Parathyroid adenoma (tissue), 2 donors: ENCODE data around the gene TRIM45.

ENCODE experiments used
- H2AFZ ChIP-seq: fragments of 300-600 bp; sonication (generic); one replicate; pipeline ENCODE4 v1.7.0; 2017; ENCODE audit warnings: antibody characterized with exemption, mild to moderate bottlenecking
- H3K27ac ChIP-seq: fragments of 300-600 bp; sonication (generic); one replicate; pipeline ENCODE4 v1.7.0; 2017
- H3K27me3 ChIP-seq: fragments of 300-600 bp; sonication (generic); one replicate; pipeline ENCODE4 v1.7.0; 2017; ENCODE audit warnings: low read length; ENCODE audit not compliant: control insufficient read depth, insufficient read depth
- H3K36me3 ChIP-seq: fragments of 300-600 bp; sonication (generic); one replicate; pipeline ENCODE4 v1.7.0; 2017; ENCODE audit warnings: low read length; ENCODE audit not compliant: control insufficient read depth, insufficient read depth
- H3K4me1 ChIP-seq: fragments of 300-600 bp; sonication (generic); one replicate; pipeline ENCODE4 v1.7.0; 2017; ENCODE audit warnings: control low read depth
- H3K4me2 ChIP-seq: fragments of 300-600 bp; sonication (generic); one replicate; pipeline ENCODE4 v1.7.0; 2017; ENCODE audit warnings: low read length
- H3K4me3 ChIP-seq: fragments of 300-600 bp; sonication (generic); one replicate; pipeline ENCODE4 v1.7.0; 2017; ENCODE audit warnings: low read depth, low read length
- H3K79me2 ChIP-seq: fragments of 300-600 bp; sonication (generic); one replicate; pipeline ENCODE4 v1.7.0; 2017; ENCODE audit warnings: control low read depth
- H3K9ac ChIP-seq: fragments of 300-600 bp; sonication (generic); one replicate; pipeline ENCODE4 v1.7.0; 2017; ENCODE audit warnings: mild to moderate bottlenecking
- H3K9me3 ChIP-seq: fragments of 300-600 bp; sonication (generic); one replicate; pipeline ENCODE4 v1.7.0; 2017; ENCODE audit warnings: low read length; ENCODE audit not compliant: control insufficient read depth
- CTCF ChIP-seq: fragments of 300-600 bp; sonication (generic); IDR thresholded peaks from one replicate; pipeline ENCODE4 v1.7.0; 2017; ENCODE audit warnings: antibody characterized with exemption, mild to moderate bottlenecking
- donor health status: primary hyperparathyroidism.

The TRIM45 gene

GRCh38 chr1:117127795-117128194 lies 6.2 kb upstream of the TRIM45 start:
- no peaks in the 10 kb centered on the region for H3K4me1 ChIP-seq
- H3K9me3 ChIP-seq = no peaks in the 10 kb centered on the region
- H3K4me3 ChIP-seq = no peak overlapping the region
- no peak overlapping the region for H2AFZ ChIP-seq
- H3K36me3 ChIP-seq = no peaks in the 10 kb centered on the region
- no peak overlapping the region for H3K27ac ChIP-seq
- H3K4me2 ChIP-seq = no peak overlapping the region
- TF ChIP-seq CTCF = no peak
- H3K79me2 ChIP-seq = no peaks in the 10 kb centered on the region
- H3K9ac ChIP-seq = no peak overlapping the region
- H3K27me3 ChIP-seq = no peaks in the 10 kb centered on the region

DNA sequence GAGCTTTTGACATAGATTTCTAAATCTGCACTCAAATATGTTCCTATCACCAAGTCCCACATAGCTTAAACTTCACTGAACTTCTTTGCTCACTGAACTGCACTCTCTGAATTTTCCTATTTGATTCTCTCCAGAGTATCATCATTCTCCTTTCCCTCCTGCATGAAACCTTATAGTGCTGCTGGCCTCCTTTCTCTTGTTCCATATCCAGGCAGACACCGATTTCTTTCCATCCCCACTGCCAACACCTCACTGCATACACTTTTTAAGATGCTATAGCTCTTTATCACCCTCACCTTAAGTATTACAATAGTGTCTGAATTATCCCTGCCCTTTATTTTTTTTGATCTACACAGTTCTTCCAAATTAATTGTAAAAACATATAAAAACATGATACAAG lies 3.1 kb upstream of the TRIM45 start:
- Histone ChIP-seq H3K4me2 (no peak overlapping the region), H2AFZ (no peak overlapping the region), H3K27ac (no peak overlapping the region), H3K9ac (no peak overlapping the region), H3K79me2 (no peaks in the 10 kb centered on the region), H3K36me3 (no peaks in the 10 kb centered on the region), H3K27me3 (no peaks in the 10 kb centered on the region), H3K9me3 (no peaks in the 10 kb centered on the region), H3K4me3 (no peak overlapping the region), H3K4me1 (peaks cover 3% of the 10 kb centered on the region)
- no peak for TF ChIP-seq CTCF

DNA sequence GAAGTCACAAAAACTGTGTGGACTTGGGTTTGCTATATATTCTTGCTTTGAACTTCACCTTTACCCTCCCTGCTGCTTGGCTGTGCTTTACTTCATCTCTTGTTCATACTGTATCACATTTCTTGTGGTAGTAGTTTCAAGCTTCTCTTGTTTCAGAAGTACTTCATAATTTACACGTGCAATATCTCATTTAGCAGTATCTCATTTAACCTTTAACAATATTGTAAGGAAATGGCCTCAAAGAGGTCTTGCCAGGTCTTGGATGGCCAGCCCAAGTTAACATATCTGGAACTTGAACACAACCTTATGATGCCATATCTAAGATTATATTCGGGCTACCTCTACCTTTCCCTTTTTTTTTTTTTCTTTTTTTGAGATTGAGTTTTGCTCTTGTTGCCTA lies 1.7 kb upstream of the TRIM45 start:
- H3K27ac ChIP-seq = no peak overlapping the region
- no peaks in the 10 kb centered on the region for H3K27me3 ChIP-seq
- H3K4me3 ChIP-seq = no peak overlapping the region
- no peak overlapping the region for H3K9ac ChIP-seq
- TF ChIP-seq CTCF = no peak
- no peak overlapping the region for H3K4me2 ChIP-seq
- H3K79me2 ChIP-seq = no peaks in the 10 kb centered on the region
- H3K4me1 ChIP-seq = peaks cover 3% of the 10 kb centered on the region
- no peak overlapping the region for H2AFZ ChIP-seq
- H3K9me3 ChIP-seq = no peaks in the 10 kb centered on the region
- H3K36me3 ChIP-seq = no peaks in the 10 kb centered on the region

DNA sequence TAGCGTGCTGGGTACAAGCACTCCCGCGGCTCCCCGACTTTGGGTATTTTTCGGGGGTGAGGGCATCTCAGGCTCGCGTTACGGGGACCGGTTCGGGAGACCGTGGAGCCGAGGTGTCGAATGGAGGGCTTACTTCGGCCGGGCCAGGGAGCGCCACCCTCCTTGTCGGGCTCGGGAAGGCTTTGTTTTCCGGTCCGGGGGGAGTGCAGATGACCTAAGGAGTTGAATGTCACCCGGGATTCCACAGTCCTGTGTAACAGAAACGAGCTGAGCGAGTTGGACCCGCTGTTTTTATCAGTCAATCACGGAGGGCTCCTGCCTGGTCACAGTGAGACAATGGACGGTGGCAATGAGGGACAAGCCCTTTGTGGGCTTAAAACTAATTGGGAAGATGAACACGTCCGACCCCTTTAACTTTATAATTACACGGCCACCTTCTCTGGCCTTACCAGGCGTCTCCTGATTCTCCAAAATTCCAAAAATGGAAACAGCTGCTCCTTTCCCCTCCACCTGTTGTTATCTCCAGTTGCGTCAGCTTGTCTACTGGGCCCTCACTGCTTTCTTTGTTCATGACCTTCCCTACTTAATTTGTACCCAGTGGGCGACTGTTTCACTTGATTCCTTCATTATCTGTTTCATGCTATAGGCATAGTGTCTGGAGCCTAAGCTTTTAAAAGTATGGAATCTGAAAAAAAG lies 929 bp upstream of the TRIM45 start:
- Histone ChIP-seq H2AFZ (peak overlapping the region; percentile 97), H3K36me3 (no peaks in the 10 kb centered on the region), H3K79me2 (no peaks in the 10 kb centered on the region), H3K9ac (no peak overlapping the region), H3K9me3 (no peaks in the 10 kb centered on the region), H3K4me2 (peak overlapping the region; percentile 95), H3K27me3 (no peaks in the 10 kb centered on the region), H3K27ac (peak overlapping the region; percentile 91), H3K4me3 (peak overlapping the region; percentile 95), H3K4me1 (peaks cover 3% of the 10 kb centered on the region)
- no peak for TF ChIP-seq CTCF
